Measurements from ENCODE around the gene ASB5.
"Not testable (repeated sequence)": the region's sequence is repeated elsewhere in the genome, so short reads cannot be mapped to it uniquely, and the experiment has no call there.

The ASB5 gene

DNA sequence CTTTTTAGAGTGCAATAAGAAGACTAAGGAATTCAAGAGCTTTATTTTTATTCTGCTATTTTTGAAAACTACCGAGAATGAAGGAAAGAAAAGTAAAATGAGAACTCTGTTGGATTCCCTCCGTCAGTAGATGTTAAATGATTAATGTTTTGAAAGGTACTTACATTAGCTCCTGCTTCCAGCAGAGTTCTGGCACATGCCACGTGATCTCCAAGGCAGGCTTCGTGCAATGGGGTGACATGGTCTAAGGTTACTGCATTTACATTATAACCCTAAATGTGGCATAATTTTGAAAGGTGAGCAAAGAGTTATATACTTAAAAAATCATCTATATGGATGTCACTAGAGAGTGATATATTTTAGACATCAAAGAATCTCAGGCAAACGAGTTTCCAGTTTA lies 46.9 kb downstream of the ASB5 start:
- no peak for DNase-seq (ENCODE audit: low spot score)

DNA sequence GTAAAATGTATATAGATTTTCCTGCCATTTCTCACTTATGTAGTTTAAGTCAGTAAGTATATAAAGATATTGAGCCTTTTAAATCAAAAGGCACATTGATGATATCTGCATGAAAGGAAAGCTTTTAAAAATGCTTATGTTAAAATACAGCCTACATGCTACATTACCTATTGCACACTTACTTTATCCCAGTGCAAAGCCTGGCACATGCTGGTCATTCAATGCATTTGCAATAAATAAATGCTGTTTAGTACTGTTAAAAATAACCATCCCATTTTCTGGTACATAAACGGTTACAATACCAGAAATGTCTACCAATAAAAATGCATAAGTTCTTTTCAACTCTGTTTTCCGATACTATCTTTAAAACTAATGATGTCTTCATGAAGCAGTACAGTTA lies 51.5 kb downstream of the ASB5 start:
- no peak for DNase-seq (ENCODE audit: low spot score)

DNA sequence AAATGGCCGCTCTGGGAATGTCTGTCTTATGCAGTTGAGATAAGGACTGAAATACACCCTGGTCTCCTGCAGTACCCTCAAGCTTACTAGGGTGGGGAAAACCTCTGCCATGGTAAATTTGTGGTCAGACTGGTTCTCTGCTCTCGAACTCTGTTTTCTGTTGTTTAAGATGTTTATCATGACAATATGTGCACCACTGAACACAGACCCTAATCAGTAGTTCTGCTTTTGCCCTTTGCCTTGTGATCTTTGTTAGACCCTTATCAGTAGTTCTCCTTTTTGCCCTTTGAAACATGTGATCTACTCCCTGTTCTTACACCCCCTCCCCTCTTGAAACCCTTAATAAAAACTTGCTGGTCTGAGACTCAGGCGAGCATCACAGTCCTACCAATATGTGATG lies 56.7 kb downstream of the ASB5 start:
- not testable (repeated sequence) for DNase-seq (ENCODE audit: low spot score)

DNA sequence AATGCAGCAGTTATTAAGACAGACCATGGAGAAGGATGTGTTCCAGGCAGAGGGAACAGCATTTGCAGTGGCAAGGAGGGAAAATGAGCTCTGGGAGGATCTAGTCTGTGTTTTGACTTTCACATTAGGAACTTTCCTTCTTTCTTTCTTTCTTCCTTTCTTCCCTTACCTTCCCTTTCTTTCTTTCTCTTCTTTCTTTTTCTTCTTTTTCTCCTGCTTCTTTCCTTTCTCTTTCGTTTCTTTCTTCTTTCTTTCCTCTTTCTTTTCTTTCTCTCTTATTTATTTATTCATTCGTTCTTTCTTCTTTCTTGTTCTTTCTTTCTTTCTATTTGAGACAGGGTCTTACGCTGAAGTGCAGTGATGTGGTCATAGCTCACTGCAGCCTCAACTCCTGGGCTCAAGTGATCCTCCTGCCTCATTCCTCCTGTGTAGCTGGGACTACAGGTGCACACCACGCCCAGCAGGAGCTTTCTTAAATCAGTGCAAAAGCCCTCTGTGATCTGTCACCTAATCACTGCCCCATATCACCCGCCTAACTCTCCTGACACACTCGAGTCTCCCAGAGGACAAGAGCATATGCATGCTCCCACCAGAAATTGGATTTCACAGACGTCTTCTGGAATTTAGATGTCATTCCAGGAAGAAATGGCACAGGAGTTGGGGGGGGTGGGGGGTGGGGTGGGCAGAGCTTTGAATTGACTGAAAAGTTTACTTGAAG lies 58.3 kb downstream of the ASB5 start:
- DNase-seq (ENCODE audit: low spot score): no peak

DNA sequence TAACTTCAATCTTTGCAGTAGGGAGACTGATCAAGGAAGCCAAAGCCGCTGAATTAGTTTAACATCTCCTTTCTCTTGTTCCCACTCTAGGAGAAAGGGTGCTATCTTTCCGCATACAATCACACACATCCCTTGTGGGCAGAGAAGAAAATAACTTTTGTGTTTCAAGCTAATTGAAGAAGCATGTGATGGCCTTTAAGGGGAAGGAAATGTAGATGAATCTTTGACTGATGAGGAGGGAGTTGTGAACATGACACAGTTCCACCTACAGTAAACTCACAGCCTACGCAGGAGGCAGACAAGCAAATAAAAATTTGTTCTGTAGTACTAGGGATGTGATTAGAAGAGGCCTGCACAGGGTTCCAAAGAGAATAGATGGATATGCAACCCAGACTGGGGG lies 58.9 kb downstream of the ASB5 start:
- DNase-seq (ENCODE audit: low spot score): no peak

DNA sequence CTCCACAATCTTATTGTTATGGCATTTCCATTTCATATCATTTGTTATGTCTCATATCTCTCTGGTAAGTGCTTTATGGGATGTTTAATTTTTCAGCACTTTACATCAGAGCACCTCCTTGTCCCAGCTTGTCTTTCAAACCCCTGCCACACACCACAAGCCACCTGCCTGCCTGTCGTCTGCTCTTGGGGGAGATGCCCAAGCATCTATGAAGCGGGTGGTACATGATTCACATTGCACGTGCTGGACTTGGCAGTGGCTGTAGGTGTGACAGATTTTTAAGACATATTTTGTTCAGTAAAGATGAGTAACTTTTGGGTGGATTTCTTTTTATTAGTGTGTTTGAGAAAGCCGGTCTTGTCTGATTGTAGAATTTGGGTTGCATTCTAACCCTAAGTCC lies 59.5 kb downstream of the ASB5 start:
- DNase-seq (ENCODE audit: low spot score): no peak

DNA sequence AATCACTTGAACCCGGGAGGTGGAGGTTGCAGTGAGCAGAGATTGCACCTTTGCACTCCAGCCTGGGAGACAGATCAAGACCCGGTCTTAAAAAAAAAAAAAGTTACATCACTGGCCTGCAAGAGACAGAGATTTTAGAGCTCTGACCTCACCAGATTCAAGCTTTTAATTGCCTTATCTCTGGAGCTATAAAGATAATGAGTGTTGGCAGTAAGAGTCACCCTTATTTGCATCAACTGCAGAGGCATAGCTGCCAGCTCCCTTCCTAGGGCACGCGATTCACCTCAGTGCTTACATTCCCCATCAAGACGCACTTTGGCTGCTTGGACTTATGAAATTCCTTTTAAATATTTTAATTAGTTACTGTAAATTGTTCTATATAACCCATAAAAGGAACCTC lies 61.2 kb downstream of the ASB5 start:
- DNase-seq (ENCODE audit: low spot score): no peak

DNA sequence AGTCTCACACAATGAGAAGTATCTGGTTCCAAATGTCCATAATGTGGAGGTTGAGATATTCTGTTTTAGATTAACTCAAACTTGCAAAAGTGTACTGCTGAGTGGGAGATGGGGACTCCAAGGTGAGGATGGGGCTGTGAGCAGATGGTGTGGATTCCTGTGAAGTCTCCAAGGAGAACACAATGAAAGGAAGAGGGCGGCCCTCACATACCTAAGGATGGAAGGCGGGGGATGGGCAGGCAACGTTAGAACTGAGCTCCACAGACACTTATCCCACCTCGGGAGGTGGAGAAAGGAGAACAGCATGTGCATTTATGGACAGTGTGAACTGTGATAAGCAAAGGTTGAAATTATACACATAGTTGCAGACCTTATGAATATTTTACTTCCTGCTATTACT lies 63.7 kb downstream of the ASB5 start:
- DNase-seq (ENCODE audit: low spot score): no peak

DNA sequence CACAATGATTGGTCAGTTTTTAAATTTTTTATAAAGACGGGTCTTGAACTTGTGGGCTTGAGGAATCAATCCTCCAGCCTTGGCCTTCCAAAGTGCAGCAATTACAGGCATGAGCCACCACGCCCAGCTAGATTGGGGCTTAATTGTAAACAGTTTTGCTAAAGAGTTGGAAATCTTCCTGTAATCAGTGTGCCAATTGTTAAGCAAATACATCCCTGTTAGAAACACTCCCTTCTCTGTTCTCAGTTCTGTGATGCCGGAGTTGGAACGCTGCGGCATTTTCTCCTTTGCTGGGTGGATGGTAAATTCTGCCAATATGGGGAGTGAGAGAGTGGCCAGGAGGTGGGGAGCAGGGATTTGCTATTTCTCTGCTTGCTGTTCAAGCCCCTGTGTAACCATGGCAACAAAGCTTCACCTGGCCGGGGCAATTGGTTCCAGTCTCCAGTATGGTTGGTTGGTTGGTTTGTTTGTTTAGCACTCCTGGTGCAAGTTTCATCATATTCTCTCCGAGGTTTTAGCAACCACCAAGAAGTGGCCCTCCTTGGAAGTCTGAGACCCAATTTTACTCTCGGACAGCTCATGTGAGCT lies 70.6 kb downstream of the ASB5 start:
- no peak for DNase-seq (ENCODE audit: low spot score)

DNA sequence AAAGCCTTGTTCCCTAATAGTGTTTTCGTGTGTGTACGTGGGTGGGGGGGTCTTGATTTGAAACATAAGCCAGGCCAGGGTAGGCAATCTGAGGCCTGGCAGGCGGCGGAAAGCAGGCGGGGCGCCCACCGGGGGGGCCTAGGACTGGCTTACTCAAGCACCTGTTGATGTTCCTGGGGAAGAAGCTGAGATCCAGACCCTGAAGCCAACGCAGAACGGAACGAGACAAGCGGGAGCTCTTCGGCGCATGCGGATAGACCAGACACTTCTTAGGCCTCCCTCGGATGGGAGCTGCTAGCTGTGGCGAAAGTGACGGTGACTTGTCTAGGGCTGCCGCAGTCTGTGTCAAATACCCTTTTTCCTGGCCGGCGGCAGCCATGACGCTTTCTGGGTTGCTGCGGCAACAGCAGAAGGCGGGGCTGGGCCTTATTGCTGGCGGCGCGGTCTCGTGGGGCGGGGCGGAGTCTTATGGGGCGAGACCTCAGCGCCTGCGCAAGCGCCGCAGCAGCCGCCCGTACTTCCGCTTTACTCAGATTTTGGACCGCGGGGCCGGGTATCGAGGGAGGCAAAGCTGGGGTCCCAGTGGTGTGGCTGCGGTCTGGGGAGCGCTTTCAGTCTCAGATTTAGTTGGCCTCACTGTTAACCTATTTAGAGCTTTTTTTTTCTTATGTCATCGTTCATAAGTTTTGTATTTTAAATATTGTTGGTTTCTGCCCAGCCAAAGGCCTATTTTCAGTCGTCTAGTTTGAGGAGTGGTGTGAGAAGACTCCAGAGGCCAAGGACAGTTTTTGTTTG lies 73.6 kb downstream of the ASB5 start, which contains the start of gene SPATA4:
Gene SPATA4, minus strand, starts transcription at position 402 of the 795 bp plus-strand sequence. Its CDS starts 23 bp downstream, at position 379.
- peak; percentile 91 for DNase-seq (ENCODE audit: low spot score)

DNA sequence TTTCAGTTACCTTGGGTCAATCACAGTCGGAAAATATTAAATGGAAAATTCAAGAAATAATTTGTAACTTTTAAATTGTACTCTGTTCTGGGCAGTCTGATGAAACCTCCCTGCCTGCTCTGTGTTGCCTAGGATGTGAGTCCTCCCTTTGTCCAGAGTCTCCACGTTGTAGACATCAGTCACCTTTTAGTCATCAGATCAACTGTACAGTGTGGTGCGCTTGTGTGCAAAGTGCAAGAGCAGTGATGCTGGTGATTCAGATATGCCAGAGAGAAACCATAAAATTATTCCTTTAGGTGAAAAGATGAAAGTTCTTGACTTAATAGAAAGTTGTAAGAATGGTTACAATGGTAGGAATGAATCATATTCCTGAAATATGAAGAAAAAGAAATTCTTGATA lies 75.1 kb downstream of the ASB5 start:
- DNase-seq (ENCODE audit: low spot score): no peak

DNA sequence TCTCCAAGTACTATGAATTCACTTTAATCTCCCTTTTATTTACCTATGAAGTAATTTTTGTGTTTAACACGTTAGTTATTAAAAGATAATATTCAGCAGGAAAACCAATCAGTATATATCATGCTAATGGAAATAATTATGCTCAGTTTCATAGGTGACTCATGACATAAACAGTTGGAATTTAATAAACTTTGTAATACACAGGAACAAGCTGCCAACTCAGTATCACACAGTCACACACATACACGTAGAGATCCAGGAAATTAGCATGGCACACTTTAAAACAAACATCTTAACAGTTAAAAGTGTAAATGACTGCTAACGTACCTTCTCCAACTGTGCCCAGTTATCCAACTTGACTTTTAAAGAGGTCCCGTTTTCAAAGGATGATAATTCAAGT lies 75.9 kb downstream of the ASB5 start:
- no peak for DNase-seq (ENCODE audit: low spot score)

DNA sequence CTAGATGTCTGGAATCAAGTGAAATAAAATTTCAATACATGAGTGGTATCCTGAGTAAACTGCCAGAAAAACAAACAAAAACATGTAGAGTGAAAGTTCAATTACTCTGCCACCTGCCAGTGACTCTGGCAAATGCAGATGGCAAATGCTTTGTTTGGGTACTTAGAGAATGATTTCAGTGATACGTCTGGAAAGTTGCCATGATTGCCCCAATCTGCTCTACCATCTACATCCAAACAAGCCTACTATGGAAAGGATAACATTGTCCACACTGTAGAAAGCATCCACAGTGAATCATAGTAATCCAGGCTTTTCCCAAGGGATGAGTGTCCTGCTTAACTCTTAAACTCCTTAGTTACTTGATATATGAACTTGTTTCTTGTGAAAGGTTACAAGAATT lies 77.0 kb downstream of the ASB5 start:
- DNase-seq (ENCODE audit: low spot score): no peak

DNA sequence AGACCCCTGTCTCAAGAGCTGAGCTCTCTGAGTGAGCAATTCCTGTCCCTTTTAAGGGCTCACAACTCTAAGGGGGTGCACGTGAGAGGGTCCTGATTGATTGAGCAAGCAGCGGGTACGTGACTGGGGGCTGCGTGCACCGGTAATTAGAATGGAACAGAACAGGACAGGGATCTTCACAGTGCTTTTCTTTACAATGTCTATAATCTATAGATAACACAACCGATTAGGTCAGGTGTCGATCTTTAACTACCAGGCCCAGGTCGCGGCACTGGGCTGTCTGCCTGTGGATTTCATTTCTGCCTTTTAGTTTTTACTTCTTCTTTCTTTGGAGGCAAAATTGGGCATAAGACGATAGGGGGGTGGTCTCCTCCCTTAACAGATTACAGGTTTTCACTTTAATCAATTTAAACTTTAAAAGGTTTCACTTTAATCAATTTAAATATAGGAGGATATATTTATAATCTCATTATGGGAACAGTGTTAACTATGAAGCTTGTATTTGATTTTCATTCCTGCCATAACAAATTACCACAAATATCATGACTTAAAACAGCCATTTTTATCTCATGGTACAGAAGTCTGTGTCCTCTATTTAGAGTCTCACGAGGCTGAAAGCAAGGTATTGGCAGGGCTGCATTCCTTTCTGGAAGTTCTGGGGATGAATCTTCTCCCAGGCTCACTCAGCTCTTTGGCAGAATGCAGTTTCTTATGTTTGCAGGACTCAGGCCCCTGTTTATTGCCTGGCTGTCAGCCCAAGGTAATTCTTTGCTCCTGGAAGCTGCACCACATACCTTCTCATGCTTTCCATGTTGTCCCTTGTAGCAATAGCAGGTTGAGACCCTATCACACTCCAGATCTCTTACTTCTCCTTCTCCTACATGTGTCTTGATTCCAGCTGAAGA lies 78.9 kb downstream of the ASB5 start:
- no peak for DNase-seq (ENCODE audit: low spot score)

DNA sequence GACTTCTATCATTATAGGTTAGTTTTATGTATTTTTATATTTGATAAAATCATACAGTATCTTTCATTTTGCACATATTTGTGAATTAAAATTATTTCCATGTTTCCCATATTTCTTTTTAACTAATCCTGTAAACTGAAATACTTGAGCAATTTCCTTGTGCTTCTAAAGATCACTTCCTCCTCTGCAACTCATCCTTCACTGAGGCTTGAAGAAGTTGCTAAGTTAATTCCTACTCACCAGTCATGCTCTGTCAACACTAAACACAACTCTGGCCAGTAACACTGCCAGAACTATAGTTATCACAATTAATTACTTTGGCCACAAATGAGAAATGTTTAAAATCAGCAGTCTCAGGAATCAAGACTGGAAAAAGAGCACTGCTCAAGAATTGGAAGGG lies 80.4 kb downstream of the ASB5 start:
- DNase-seq (ENCODE audit: low spot score): no peak

DNA sequence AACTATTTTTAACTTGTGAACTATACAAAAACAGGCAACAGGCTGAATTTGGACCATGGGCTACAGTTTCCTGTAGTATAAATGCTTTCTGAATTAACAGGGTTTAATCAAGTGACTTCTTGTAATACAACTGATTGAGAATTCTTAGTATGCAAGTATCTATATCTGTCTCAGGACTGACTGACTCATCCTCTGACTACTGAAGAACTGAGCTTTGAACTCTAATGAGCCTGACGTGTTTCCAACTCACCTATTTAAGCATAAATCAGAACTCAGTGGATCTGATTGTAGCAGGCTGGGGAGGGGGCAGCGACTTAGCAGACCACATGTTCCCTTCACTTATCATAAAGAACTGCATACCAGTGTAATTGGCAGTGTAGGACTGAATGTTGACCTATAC lies 81.4 kb downstream of the ASB5 start:
- DNase-seq (ENCODE audit: low spot score): no peak

DNA sequence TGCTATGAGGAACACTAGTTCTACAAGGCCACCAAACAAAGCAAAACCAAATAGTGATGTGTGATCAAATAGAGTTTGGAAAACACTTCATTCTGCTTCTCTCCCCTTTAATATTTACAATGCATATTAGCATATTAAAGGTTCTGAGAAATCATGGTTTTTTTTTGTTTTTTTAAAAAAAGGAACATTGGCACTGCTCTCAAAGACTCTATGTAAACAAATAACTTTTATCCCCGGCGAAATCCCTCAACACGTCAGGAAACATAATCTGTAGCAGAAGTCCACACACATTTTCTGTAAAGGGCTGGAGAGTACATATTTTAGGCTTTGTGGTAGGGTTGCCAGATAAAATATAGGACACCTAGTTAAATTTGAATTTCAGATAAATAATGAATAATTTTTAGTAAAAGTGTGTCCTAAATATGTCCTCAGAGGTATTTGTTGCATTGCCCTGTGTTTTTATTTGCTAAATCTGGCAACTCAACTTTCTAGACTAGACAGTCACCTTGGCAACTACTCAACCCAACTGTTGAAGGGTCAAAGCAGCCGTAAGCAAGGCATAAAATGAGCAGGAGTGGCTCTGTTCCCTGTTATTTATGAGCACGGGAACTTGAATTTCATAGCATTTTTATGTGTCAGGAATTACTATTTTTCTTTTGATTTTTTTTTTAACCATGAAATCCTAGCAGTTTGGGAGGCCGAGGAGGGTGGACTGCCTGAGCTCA lies 82.2 kb downstream of the ASB5 start:
- no peak for DNase-seq (ENCODE audit: low spot score)

DNA sequence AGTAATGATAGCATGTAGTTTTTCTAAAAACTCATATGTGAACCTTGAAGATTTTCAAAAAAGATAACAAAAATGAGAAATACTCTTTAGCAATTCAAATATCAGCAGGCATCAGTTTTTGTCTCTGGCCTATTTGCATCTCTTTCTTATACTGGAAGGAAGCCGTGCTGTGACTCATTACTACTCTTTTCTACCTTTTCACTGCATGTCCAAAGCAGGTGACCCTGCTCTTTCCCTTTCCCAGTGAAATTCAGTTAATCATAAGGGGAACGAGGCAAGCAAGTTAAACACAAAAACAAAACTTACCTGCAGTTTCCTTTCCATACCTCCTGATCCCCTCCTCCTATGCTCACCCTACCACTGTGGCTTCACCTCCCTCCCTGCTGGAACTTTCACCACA lies 83.0 kb downstream of the ASB5 start:
- no peak for DNase-seq (ENCODE audit: low spot score)

DNA sequence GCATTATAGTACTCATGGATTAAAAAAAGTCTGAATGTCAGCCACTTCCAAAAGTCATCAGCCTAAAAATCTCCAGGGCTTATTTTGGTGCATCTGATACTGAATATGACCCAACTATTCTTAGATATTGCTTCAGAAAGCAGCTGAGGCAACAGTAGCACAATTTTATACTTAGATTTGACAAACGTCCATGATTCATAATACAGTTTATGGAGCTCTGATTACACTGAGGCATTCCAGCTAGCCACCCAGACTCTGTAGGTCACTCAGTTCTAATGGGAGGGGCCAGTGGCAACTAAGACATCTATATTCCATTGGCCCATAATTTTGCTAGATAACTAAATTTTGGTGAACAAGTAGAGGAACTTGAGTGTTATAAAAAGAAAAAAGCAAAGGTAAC lies 84.0 kb downstream of the ASB5 start:
- DNase-seq (ENCODE audit: low spot score): no peak
